K562 (cell line): ENCODE data around the gene AKT1. TPM values are rescaled to one million over a fixed set of nuclear protein-coding genes. Genes with fewer than 3 reads are reported as not detected.

Source experiments
- GABPA ChIP-seq: fragments of 200-800 bp; sonication (Bioruptor generic); conservative IDR thresholded peaks from 2 replicates; pipeline ENCODE4 v1.6.1; 2016; ENCODE audit warnings: low read depth, missing genetic modification characterization, missing compliant biosample characterization
- NCOR1 ChIP-seq: fragments of 450-650 bp; IDR thresholded peaks from 2 replicates; pipeline ENCODE4 v1.6.1; 2016; ENCODE audit warnings: mild to moderate bottlenecking, moderate library complexity
- RBM34 ChIP-seq: fragments of 200-400 bp; formaldehyde crosslinking; IDR thresholded peaks from 2 replicates; pipeline ENCODE4 v1.6.1; 2018; ENCODE audit warnings: low read length, borderline replicate concordance; ENCODE audit not compliant: insufficient read depth
- RUNX1 ChIP-seq: sonication (generic); IDR thresholded peaks from 2 replicates; pipeline ENCODE4 v1.6.1; 2016; ENCODE audit warnings: antibody characterized with exemption, low read depth
- TARDBP ChIP-seq: fragments of 450-650 bp; IDR thresholded peaks from 2 replicates; pipeline ENCODE4 v1.6.1; 2016
- ZBTB40 ChIP-seq, 2 experiments: fragments of 450-650 bp in 1 of 2; sonication (generic) in 1 of 2; formaldehyde crosslinking in 1 of 2; IDR thresholded peaks; 2 replicates each; pipeline versions ENCODE4 v1.7.1 to v1.9.0; 2016 to 2022; ENCODE audit warnings: inconsistent platforms in 1 of 2, mild to moderate bottlenecking in 1 of 2, missing genetic modification reagents in 1 of 2
- ZC3H8 ChIP-seq: fragments of 450-650 bp; IDR thresholded peaks from 2 replicates; pipeline ENCODE4 v1.6.1; 2017
- polyA plus RNA-seq, 8 experiments: library from polyadenylated mRNA; depleted of rRNA in 4 of 8; stranded (reverse) in 5 of 8; unstranded in 3 of 8; fragments of >200 nt; fragmentation: Nextera tagmentation in 2 of 8; fragmentation: Illumina TruSeq in 1 of 8; extraction: Ambion mirVana in 2 of 8; extraction: Trizol in 1 of 8; gene quantifications; 2 replicates each; pipeline versions ENCODE4 v1.2.1 to v1.2.3, GENCODE V29; 2011 to 2014; ENCODE audit warnings: inconsistent platforms in 1 of 8, missing spikeins in 1 of 8
- total RNA-seq, 7 experiments: library from RNA; depleted of rRNA in 6 of 7; stranded (reverse); fragments of >200 nt in 6 of 7; fragmentation: Illumina TruSeq in 2 of 7; extraction: Trizol in 2 of 7; gene quantifications; 2 replicates each; pipeline versions ENCODE4 v1.2.1 to v1.2.3, GENCODE V29; 2011 to 2021; ENCODE audit warnings: low replicate concordance in 1 of 7

AKT1 gene
- total and polyA plus RNA-seq, 9 of the 15 experiments (the other 6 are each of a cell fraction or from before 2014, with no cell fraction given), result 0.49 to 132 (median 75.1) TPM

GRCh38 chr14:104724981-104725771, 70.4 kb downstream of the AKT1 start (continued):
- TF ChIP-seq ZBTB40 (IDR thresholded peaks at IDR 0.05) (peak; percentile 33), ZBTB40 (CRISPR knock-in tag; IDR thresholded peaks at IDR 0.05) (no peak), NCOR1 (no peak), RUNX1 (no peak), RBM34 (no peak), TARDBP (no peak), ZC3H8 (no peak), GABPA (tag) (0 out of 2 replicates have a peak, but pooled peaks have one; percentile 18)
